GM21515 (cell line): ENCODE results near the gene CUL5.
"Not testable (repeated sequence)": the region's sequence is repeated elsewhere in the genome, so short reads cannot be mapped to it uniquely, and the experiment has no call there.

Experiments used
- ATAC-seq: cut with Tn5 transposase; IDR thresholded peaks from one replicate; pipeline ENCODE4 v1.9.1; 2021; ENCODE audit not compliant: unreplicated experiment

The CUL5 gene

DNA sequence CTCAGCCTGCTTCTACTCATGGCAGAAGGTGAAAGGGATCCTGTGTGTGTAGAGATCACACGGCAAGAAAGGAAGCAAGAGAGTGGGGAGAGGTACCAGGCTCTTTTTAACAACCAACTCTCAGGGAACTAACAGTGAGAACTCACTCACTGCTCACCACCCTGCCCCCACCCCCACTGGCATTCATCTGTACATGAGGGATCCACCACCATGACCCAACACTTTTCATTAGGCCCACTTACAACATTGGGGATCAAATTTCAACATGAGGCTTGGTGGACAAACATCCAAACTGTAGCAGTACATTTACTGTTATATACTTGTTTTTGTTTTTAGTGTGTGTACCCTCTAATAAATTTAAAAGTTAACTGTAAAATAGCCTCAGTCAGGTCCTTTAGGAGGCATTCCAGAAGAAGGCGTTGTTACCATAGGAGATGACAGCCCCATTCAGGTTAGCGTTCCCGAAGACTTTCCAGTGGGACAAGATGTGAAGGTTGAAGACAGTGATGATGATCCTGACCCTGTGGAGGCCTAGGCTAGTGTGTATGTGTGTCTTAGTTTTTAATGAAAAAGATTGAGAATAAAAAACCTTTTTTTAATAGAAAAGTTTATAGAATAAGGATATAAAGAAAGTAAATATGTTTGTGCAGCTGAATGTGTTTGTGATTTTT is 11.3 kb downstream of the CUL5 start:
- ATAC-seq: no peak

GRCh38 chr11:108025387-108026080 is 16.8 kb downstream of the CUL5 start:
- peak; percentile 92 for ATAC-seq

DNA sequence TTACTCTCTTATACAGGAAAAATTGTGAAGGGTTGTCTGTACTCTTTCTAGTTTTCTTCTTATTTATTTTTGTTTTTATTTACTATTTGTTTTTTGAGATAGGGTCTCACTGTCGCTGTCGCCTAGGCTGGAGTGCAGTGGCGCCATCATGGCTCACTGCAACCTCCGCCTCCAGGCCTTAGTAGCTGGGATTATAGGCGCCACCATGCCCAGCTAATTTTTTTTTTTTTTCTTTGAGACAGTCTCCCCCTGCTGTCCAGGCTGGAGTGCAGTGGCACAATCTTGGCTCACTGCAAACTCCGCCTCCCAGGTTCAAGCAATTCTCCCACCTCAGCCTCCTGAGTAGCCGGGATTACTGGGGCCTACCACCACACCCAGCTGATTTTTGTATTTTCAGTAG is 18.4 kb downstream of the CUL5 start:
- ATAC-seq: no peak

DNA sequence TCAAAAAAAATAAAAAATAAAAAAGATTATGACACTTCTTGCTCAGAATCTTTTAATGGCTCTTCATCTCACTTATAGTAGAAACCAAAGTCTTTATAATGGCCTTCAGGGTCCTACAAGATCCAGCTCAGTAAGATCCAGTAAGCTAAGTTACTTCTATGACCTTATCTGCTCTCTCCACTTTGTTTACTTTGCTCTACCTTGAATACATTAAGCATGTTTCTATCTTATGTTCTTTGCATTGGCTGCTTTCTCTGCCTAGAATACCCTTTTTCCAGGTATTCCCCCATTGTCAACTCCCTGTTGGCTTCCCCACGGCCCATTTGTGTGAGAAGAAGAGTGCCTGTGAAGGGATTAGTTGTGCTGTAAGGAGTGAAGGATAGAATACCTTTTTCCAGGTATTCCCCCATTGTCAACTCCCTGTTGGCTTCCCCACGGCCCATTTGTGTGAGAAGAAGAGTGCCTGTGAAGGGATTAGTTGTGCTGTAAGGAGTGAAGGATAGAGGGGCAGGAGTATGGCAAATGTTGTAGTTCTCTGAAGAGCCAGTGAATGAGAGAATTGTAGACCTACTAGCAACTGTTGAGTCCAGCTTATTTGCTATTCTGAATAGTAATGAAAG is 20.2 kb downstream of the CUL5 start:
- not testable (repeated sequence) for ATAC-seq

GRCh38 chr11:108031604-108032003 is 22.9 kb downstream of the CUL5 start:
- not testable (repeated sequence) for ATAC-seq

- no peak for ATAC-seq
These were observed 24.1 kb downstream of the CUL5 start for GRCh38 chr11:108032800-108033199.

DNA sequence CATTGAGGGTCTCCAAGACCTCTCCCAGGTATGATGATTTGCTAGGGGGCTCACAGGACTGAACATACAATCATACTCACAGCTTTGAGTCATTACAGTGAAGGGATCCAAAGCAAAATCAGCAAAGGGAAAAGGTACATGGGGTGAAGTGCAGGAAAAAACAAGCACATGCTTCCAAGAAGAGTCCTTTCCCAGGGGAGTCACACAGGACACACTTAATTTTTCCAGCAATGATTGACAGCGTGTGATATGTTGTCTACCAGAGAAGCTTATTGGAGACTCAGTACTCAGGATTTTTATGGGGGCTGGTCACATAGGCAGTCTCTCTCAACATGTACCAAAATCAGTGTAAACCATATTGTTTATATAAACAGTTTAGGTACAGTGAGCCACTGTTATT is 25.3 kb downstream of the CUL5 start:
- no peak for ATAC-seq

- no peak for ATAC-seq
These were observed 26.3 kb downstream of the CUL5 start for GRCh38 chr11:108034952-108035351.

- ATAC-seq: no peak
These were observed 27.0 kb downstream of the CUL5 start for GRCh38 chr11:108035690-108036089.

- no peak for ATAC-seq
These were observed 28.5 kb downstream of the CUL5 start for GRCh38 chr11:108037211-108037610.

DNA sequence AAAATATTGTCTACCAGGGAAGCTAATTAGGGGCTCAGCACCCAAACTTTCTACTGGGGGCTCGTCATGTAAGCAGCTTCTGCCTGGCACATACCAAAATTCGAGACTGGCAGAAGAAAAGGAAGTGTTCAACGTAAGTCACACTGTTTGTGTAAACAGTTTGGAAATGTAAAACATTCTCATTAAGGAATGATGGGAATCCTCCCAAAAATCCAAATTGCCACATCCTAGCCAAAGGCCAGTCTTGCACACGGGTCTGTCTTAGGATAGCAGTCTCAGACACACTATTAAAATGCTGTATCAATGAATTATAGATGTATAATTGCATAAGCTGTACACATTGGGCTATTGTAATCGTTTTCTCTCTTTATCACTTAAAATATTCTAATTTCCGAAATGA is 28.9 kb downstream of the CUL5 start:
- ATAC-seq: no peak

GRCh38 chr11:108048269-108048668 is 39.6 kb downstream of the CUL5 start:
- no peak for ATAC-seq

GRCh38 chr11:108062336-108062735 is 53.6 kb downstream of the CUL5 start:
- ATAC-seq: no peak

DNA sequence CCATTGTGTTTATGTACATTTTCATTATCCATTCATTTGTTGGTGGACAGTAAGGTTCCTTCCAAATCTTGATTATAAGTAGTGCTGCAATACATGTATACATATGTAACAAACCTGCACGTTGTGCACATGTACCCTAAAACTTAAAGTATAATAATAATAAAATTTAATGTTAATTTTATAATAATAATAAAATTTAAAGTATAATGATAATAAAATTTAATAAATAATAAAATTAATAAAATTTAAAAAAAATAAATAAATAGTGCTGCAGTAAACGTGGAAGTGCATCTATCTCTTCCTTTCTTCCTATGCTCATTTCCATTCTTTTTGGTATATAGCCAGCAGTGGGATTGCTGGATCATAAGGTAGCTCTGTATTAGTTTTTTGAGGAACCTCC is 54.7 kb downstream of the CUL5 start:
- no peak for ATAC-seq

GRCh38 chr11:108069947-108070346 is 61.2 kb downstream of the CUL5 start:
- ATAC-seq: no peak

GRCh38 chr11:108084811-108085210 is 76.1 kb downstream of the CUL5 start:
- no peak for ATAC-seq

DNA sequence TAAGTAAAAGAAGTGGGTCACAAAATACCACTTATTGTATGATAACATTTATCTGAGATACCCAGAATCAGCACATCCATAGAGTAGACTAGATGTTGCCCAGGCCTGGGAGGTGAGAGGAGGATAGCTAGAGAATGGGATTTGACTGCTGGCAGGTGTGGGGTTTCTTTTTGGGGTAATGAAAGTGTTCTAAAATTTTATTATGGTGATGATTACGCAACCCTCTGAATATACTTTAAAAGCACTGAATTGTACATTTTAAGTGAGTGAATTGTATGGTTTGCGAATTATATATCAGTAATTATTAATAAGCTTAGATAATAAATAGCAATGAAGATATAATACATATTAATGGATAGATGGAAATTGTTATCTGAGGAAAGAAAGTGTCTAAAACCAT is 77.0 kb downstream of the CUL5 start:
- ATAC-seq: no peak

DNA sequence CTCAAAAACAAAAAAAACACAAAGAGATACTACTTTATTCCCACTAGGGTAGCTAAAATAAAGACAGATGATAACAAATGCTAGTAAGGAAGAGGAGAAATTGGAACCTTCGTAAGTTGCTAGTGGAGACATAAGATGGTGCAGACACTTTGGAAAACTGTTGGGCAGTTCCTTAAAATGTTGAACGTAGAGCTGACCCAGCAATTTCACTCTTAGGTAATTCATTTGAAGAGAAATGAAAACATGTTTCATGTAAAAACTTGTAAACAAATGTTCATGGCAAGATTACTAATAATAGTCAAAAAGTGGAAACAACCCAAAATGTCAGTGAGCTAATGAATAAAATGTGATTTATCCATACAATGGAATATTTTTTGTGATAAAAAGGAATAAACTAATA is 83.4 kb downstream of the CUL5 start:
- no peak for ATAC-seq

GRCh38 chr11:108093128-108093904 is 84.6 kb downstream of the CUL5 start:
- no peak for ATAC-seq

DNA sequence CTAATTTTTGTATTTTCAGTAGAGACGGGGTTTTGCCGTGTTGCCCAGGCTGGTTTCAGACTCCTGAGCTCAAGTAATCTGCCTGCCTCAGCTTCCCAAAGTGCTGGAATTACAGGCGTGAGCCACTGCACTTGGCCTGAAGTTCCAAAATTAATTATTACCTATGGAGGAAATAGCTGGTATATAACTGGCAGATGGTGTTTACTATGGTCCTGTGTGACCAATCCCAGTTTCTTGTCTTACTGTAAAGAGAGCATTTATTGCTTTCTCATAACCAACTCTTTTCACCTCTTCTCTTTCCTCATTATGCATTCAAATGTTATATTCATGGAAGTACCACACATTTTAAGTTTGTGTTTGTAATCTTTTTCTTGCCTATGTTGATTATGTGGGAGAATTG is 88.5 kb downstream of the CUL5 start:
- ATAC-seq: no peak

DNA sequence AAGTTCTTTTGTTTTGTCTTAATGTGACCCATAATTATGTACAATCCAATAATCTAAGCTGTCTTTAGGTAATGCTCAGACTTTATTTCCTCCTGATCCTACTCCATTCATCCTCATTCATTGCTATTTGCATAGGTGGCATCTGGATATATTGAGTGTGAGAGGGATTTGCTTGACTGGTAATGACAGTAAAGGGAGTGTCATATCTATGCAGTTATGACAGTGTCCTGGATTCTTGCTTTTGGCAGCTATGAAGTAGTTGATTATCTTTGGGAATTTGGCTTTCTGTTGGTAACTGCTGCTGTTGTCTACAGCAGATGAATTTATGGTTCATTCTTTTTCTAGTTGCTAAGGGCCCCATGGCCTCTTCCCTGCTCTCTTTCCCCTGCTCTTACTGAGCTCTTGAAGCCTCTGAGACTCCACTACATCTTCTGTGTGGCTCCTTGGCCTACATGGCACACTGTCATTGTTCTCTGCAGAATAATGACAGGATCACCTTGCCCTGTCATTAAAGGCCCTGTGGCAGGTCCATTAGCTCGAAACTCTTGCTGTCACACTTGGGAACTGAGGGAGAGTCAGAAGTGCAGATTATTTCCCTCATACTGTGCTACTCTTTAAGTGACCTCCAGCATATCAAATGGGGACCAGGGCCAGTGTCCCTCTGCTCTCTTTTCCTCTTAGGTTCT is 92.5 kb downstream of the CUL5 start:
- no peak for ATAC-seq
